IPS-18a (cell line): ENCODE measurements around the gene EFCAB11.

ENCODE experiments used
- H3K27ac ChIP-seq: one replicate; pipeline ENCODE4 v1.5.1; 2013; ENCODE audit warnings: low read length
- H3K27me3 ChIP-seq: one replicate; pipeline ENCODE4 v1.6.1; 2013; ENCODE audit warnings: mild to moderate bottlenecking, low read length; ENCODE audit not compliant: control insufficient read depth, insufficient read depth
- H3K36me3 ChIP-seq: one replicate; pipeline ENCODE4 v1.6.1; 2013; ENCODE audit warnings: low read depth, low read length; ENCODE audit not compliant: control insufficient read depth
- H3K4me1 ChIP-seq: one replicate; pipeline ENCODE4 v1.6.1; 2013; ENCODE audit warnings: low read depth, low read length; ENCODE audit not compliant: control insufficient read depth
- H3K4me3 ChIP-seq: one replicate; pipeline ENCODE4 v1.5.1; 2013; ENCODE audit warnings: low read length
- H3K9ac ChIP-seq: one replicate; pipeline ENCODE4 v1.6.1; 2013; ENCODE audit warnings: mild to moderate bottlenecking, low read length, moderate library complexity
- H3K9me3 ChIP-seq: one replicate; pipeline ENCODE4 v1.6.1; 2013; ENCODE audit warnings: low read depth, low read length; ENCODE audit not compliant: control insufficient read depth

The EFCAB11 gene

GRCh38 chr14:89978656-89979055, 24.1 kb upstream of the EFCAB11 start:
- Histone ChIP-seq H3K9me3 (no peaks in the 10 kb centered on the region), H3K4me1 (no peaks in the 10 kb centered on the region), H3K36me3 (peaks cover 56% of the 10 kb centered on the region), H3K27me3 (no peaks in the 10 kb centered on the region), H3K27ac (no peak overlapping the region), H3K4me3 (no peak overlapping the region), H3K9ac (no peak overlapping the region)

- Histone ChIP-seq H3K4me3 (no peak overlapping the region), H3K36me3 (peaks cover 55% of the 10 kb centered on the region), H3K27ac (no peak overlapping the region), H3K27me3 (no peaks in the 10 kb centered on the region), H3K9me3 (no peaks in the 10 kb centered on the region), H3K9ac (no peak overlapping the region), H3K4me1 (no peaks in the 10 kb centered on the region)
Measured at GRCh38 chr14:89977668-89978067, 23.1 kb upstream of the EFCAB11 start.

GRCh38 chr14:89973234-89973823, 18.8 kb upstream of the EFCAB11 start:
- H3K9ac ChIP-seq = no peak overlapping the region
- no peak overlapping the region for H3K4me3 ChIP-seq
- no peak overlapping the region for H3K27ac ChIP-seq
- H3K36me3 ChIP-seq = peaks cover 50% of the 10 kb centered on the region
- no peaks in the 10 kb centered on the region for H3K27me3 ChIP-seq
- no peaks in the 10 kb centered on the region for H3K9me3 ChIP-seq
- H3K4me1 ChIP-seq = no peaks in the 10 kb centered on the region

- Histone ChIP-seq H3K4me1 (no peaks in the 10 kb centered on the region), H3K9ac (no peak overlapping the region), H3K27me3 (no peaks in the 10 kb centered on the region), H3K27ac (no peak overlapping the region), H3K9me3 (no peaks in the 10 kb centered on the region), H3K36me3 (peaks cover 61% of the 10 kb centered on the region), H3K4me3 (no peak overlapping the region)
Measured at GRCh38 chr14:89965839-89966238, 11.3 kb upstream of the EFCAB11 start.

- no peaks in the 10 kb centered on the region for H3K4me1 ChIP-seq
- H3K9ac ChIP-seq = no peak overlapping the region
- H3K4me3 ChIP-seq = no peak overlapping the region
- H3K27ac ChIP-seq = no peak overlapping the region
- H3K9me3 ChIP-seq = no peaks in the 10 kb centered on the region
- H3K36me3 ChIP-seq = peaks cover 53% of the 10 kb centered on the region
- H3K27me3 ChIP-seq = no peaks in the 10 kb centered on the region
Measured at GRCh38 chr14:89963288-89963978, 8.9 kb upstream of the EFCAB11 start.

GRCh38 chr14:89960914-89961313, 6.4 kb upstream of the EFCAB11 start:
- H3K27me3 ChIP-seq = no peaks in the 10 kb centered on the region
- no peak overlapping the region for H3K9ac ChIP-seq
- no peak overlapping the region for H3K27ac ChIP-seq
- no peaks in the 10 kb centered on the region for H3K9me3 ChIP-seq
- peaks cover 35% of the 10 kb centered on the region for H3K36me3 ChIP-seq
- H3K4me3 ChIP-seq = no peak overlapping the region
- peaks cover 3% of the 10 kb centered on the region for H3K4me1 ChIP-seq

GRCh38 chr14:89959853-89960445, 5.4 kb upstream of the EFCAB11 start:
- no peaks in the 10 kb centered on the region for H3K9me3 ChIP-seq
- H3K9ac ChIP-seq = no peak overlapping the region
- H3K36me3 ChIP-seq = peaks cover 28% of the 10 kb centered on the region
- no peak overlapping the region for H3K27ac ChIP-seq
- H3K4me1 ChIP-seq = peaks cover 9% of the 10 kb centered on the region
- H3K4me3 ChIP-seq = no peak overlapping the region
- no peaks in the 10 kb centered on the region for H3K27me3 ChIP-seq

- Histone ChIP-seq H3K36me3 (peaks cover 20% of the 10 kb centered on the region), H3K9ac (no peak overlapping the region), H3K27me3 (no peaks in the 10 kb centered on the region), H3K9me3 (no peaks in the 10 kb centered on the region), H3K27ac (no peak overlapping the region), H3K4me3 (no peak overlapping the region), H3K4me1 (peaks cover 11% of the 10 kb centered on the region)
Measured at GRCh38 chr14:89958966-89959365, 4.4 kb upstream of the EFCAB11 start.

GRCh38 chr14:89957791-89958190, 3.3 kb upstream of the EFCAB11 start:
- Histone ChIP-seq H3K9ac (no peak overlapping the region), H3K4me1 (peaks cover 14% of the 10 kb centered on the region), H3K4me3 (no peak overlapping the region), H3K9me3 (no peaks in the 10 kb centered on the region), H3K27me3 (no peaks in the 10 kb centered on the region), H3K36me3 (peaks cover 8% of the 10 kb centered on the region), H3K27ac (no peak overlapping the region)

- H3K9me3 ChIP-seq = no peaks in the 10 kb centered on the region
- peak overlapping the region; percentile 96 for H3K4me3 ChIP-seq
- H3K9ac ChIP-seq = no peak overlapping the region
- peaks cover 14% of the 10 kb centered on the region for H3K4me1 ChIP-seq
- no peak overlapping the region for H3K27ac ChIP-seq
- no peaks in the 10 kb centered on the region for H3K27me3 ChIP-seq
- peaks cover 8% of the 10 kb centered on the region for H3K36me3 ChIP-seq
Measured at GRCh38 chr14:89957376-89957775, 2.8 kb upstream of the EFCAB11 start.

GRCh38 chr14:89956661-89957009, 2.1 kb upstream of the EFCAB11 start:
- Histone ChIP-seq H3K27ac (no peak overlapping the region), H3K9me3 (no peaks in the 10 kb centered on the region), H3K27me3 (no peaks in the 10 kb centered on the region), H3K36me3 (peaks cover 8% of the 10 kb centered on the region), H3K4me3 (peak overlapping the region; percentile 96), H3K4me1 (peaks cover 14% of the 10 kb centered on the region), H3K9ac (peak overlapping the region; percentile 79)
